HG03558 (cell line): ENCODE measurements around the gene ARMC9.
"Not testable (repeated sequence)": the region's sequence is repeated elsewhere in the genome, so short reads cannot be mapped to it uniquely, and the experiment has no call there.

Experiments
- ATAC-seq: cut with Tn5 transposase; IDR thresholded peaks from one replicate; pipeline ENCODE4 v1.9.1; 2021; ENCODE audit warnings: moderate number of reproducible peaks; ENCODE audit not compliant: unreplicated experiment; ENCODE audit errors: extremely low read depth

ARMC9 gene

GRCh38 chr2:231198291-231199173, at the start of gene ARMC9:
TSS of gene ARMC9 (plus strand) at chr2:231198631. CDS start at chr2:231206239, 7,608 bp downstream.
- ATAC-seq = peak; percentile 86

- no peak for ATAC-seq
Measured at GRCh38 chr2:231152800-231153557, 45.5 kb upstream of the ARMC9 start.

GRCh38 chr2:231159306-231159705, 39.1 kb upstream of the ARMC9 start:
- ATAC-seq = no peak

- ATAC-seq = no peak
Measured at GRCh38 chr2:231160701-231161100, 37.7 kb upstream of the ARMC9 start.

- no peak for ATAC-seq
Measured at GRCh38 chr2:231161252-231161839, 37.1 kb upstream of the ARMC9 start.

GRCh38 chr2:231161877-231162329, 36.5 kb upstream of the ARMC9 start:
- ATAC-seq = no peak

- ATAC-seq = no peak
Measured at GRCh38 chr2:231163011-231163410, 35.4 kb upstream of the ARMC9 start.

- ATAC-seq = no peak
Measured at GRCh38 chr2:231163414-231164095, 34.9 kb upstream of the ARMC9 start.

GRCh38 chr2:231167745-231168459, 30.5 kb upstream of the ARMC9 start:
- no peak for ATAC-seq

GRCh38 chr2:231168460-231169139, 29.8 kb upstream of the ARMC9 start:
- no peak for ATAC-seq

GRCh38 chr2:231169488-231169887, 28.9 kb upstream of the ARMC9 start:
- ATAC-seq = no peak

- ATAC-seq = no peak
Measured at GRCh38 chr2:231170055-231170454, 28.4 kb upstream of the ARMC9 start.

- no peak for ATAC-seq
Measured at GRCh38 chr2:231172025-231172424, 26.4 kb upstream of the ARMC9 start.

- ATAC-seq = no peak
Measured at GRCh38 chr2:231174211-231174651, 24.2 kb upstream of the ARMC9 start.

- no peak for ATAC-seq
Measured at GRCh38 chr2:231176066-231176465, 22.4 kb upstream of the ARMC9 start.

GRCh38 chr2:231177156-231178025, 21.0 kb upstream of the ARMC9 start:
- no peak for ATAC-seq

- not testable (repeated sequence) for ATAC-seq
Measured at GRCh38 chr2:231178805-231179204, 19.6 kb upstream of the ARMC9 start.

- ATAC-seq = no peak
Measured at GRCh38 chr2:231181860-231182512, 16.4 kb upstream of the ARMC9 start.
